ENCODE results near the gene EVPL.
A peak's percentile ranks its signal among the peaks of the same experiment; 100 is the strongest.
"Not testable (repeated sequence)": the region's sequence is repeated elsewhere in the genome, so short reads cannot be mapped to it uniquely, and the experiment has no call there.

Gene EVPL

DNA sequence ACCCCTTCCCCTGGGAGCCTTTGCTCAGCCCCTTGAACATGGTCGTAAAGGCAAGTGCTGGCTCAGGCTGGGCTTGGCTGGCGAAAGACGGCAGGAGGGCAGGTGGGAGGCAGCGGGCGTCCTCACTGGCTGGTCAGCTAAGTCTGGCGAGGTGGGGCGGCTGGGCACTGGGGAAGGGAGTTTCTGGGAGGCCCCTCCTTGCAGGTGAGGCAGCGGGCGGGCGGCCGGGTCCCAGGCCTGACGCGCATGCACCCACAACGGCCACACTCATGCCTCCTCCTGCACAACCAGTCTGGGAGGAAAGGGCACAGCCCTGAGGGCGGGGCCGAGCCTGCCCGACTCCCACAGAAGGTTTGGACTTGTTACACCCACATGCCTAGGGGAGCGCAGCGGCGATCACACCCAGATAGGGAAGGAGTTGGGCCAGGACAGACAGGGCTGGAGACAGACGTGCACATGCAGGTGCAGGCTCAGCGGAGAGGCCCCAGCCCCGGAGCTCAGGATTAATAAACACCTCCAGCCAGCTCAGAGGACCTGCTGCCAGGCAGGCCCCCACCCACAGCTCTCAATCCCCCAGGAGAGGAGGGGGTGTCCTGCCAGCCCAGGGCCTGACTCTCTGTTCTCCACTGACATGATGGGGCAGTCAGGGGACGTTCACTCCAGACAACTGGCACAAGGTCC, at the start of gene EVPL:
Gene EVPL (minus strand): TSS at position 148 of the 681 bp plus-strand sequence. CDS start 108 bp downstream, at position 40.
- no peak for DNase-seq

DNA sequence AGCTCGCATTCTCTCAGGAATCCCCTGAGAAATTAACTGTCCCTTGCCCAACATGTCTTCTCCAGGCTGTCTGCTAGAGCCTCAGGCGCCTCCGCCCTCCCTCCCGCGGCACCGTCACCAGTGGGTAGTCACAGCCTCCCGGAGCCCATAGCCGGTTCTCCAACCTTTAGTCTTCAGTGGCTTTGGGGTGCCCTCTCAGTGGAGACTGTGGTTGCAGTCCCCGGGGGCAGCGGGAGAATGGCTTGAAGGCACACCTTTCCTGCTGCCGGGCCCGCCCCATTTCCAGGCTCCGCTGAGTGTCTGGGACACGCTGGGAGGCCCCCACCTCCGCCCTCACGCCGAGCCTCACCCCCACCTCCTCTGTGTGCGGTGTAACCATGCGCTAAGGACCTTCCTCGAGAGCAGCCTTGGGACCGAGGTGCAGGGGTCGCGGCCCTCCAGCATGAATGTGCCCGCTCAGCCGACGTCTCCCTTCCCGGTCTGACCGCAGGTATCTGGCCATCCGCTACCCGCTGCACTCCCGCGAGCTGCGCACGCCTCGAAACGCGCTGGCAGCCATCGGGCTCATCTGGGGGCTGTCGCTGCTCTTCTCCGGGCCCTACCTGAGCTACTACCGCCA, 49.1 kb upstream of the EVPL start:
- DNase-seq, result no peak

DNA sequence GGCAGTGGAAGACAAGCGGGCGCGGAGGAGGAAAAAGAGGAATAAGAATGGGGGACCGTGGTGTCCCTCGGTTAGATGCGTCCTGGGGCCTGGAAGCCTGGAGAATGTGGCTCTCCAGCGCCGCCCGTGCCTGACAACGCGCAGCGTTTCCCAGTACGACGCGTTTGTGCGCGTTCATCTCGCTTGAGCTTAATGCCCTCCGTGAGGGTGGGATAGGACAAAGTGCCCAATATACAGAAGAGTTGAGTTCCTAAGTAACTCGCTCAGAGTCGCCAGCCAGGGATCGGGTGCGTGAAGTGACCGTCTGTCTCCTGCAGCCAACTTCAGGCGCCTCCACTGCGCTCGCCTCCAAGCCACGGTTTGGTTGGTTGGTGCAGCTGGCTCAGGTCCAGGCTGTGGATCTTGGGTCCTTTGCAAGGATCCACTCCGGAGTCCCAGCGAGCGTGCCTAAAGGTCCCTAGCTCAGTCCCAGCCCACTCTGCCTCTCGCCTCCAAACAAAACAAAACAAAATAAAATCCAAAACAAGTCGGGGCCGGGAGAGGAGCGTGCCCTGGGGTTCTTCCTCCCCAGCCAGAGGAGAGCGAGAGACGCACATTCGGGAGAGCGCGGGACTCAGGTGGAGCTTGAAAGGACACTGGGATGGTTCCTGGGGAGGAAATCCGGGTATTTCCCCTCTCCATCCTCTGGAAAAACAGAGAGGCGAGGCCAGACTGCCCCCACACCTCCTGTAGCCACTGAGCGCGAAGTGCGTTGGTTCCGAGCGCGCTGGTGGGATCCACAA, 48.4 kb upstream of the EVPL start:
- no peak for DNase-seq

DNA sequence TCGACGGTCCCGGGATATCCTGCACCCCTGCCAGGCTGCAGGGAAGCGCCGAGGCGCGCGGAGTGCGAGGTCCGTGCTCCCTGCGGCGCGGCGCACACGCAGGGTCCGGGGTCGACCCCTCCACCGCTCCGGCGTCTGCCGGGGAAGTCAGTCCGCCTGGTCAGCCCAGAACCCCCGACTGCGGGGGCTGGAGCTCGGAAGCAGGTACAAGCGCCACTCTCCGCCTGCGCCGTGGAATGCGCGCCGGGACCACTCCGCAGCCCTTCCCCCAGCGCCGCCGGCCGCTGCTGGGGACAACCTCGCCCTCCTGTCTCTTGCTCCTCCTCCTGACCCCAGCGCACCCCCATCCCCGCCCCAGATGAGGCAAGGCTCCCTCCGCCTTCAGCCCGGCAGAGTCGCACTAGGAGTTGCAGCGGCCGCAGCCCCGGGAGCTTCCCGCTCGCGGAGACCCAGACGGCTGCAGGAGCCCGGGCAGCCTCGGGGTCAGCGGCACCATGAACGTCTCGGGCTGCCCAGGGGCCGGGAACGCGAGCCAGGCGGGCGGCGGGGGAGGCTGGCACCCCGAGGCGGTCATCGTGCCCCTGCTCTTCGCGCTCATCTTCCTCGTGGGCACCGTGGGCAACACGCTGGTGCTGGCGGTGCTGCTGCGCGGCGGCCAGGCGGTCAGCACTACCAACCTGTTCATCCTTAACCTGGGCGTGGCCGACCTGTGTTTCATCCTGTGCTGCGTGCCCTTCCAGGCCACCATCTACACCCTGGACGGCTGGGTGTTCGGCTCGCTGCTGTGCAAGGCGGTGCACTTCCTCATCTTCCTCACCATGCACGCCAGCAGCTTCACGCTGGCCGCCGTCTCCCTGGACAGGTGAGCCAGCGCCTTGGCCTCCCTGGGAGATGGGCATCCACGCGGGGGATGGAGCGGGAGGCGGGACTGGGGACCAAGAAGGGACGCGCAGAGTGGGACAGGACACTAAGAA, 47.6 kb upstream of the EVPL start, which contains the start of gene GALR2:
Gene GALR2 (plus strand): TSS at position 392 of the 974 bp plus-strand sequence. CDS start 103 bp downstream, at position 495.
- DNase-seq, result no peak

DNA sequence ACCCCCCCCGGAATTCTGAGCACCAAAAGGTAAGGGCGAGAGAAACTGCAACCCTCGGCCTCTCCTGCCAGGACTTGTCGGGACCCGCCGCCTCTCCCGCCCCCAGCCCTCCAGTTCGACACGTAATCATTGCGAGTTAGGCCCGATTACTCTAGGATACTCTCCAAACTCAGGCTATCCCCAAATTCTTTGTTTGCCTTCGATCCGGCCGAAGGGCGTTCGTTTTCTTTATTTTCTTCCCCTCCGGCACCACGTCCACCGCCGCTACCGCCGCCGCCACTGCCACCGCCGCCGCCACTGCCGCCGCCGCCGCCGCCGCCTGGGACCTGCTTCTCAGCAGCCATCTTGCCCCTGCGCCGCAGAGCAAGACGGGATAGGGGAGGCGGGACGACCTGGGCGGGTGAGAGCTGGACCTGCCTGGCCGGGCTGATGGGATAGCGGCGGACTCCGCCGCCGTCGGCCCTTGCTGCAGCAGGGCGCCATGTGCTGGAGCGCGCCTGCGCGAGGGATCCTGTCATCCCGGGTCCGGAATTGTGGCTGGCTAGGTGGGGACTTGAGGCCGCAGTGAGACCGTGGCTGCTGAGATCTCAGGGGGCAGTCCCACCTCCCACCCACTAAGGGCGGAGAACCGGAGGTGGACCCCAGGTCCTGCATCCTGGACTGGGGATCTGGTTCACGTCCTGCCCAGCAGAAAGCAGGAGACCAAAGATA, 45.2 kb upstream of the EVPL start, which contains the start of gene SRP68:
Gene SRP68 (minus strand): TSS at position 370 of the 711 bp plus-strand sequence. CDS start 26 bp downstream, at position 344.
- DNase-seq, result peak; percentile 86

DNA sequence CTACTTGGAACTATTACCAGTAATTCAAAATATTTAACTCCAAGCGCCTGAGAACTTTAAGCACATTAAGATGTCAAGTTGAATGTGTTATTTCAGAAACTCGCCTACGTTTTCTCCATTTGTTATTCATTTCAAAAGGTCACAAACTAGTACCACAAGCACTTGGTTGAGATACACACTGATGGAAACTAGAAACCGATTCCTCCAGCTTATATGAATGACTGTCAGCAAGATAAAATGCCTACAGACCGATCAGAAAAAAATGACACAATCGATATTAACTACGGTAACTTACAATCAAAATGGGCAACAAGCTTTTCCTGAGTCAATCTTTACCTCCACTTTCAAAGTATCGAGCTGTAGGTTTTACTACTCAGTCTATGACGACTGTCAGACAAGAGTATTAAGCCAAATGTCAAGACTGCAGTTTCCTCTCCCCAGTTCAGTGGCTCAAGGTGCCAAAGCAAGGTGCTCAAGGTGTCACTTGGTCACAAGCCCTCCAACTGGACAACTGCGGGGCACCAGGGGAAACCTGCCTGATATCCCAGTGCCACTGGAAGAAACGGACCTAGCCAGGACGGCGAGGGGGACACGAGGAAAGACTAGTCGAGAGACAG, 44.5 kb upstream of the EVPL start:
- no peak for DNase-seq

DNA sequence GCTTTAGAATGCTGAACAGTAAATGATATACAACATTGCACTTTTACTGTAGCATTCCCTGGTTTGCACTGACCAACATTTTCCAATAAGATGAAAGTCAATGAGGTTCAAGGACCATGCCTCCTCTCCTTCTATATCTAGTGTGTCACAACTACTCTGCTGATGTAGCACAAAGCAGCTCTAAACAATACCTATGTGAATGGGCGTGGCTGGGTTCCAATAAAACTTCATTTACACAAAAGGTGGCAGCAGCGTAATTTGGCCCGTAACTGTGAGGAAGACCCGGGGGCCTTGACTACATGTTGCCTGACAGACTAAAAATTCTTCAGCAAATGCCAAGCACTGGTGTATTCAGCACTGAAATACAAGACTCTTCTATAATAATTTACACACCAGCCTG, 38.7 kb upstream of the EVPL start:
- DNase-seq, result no peak

DNA sequence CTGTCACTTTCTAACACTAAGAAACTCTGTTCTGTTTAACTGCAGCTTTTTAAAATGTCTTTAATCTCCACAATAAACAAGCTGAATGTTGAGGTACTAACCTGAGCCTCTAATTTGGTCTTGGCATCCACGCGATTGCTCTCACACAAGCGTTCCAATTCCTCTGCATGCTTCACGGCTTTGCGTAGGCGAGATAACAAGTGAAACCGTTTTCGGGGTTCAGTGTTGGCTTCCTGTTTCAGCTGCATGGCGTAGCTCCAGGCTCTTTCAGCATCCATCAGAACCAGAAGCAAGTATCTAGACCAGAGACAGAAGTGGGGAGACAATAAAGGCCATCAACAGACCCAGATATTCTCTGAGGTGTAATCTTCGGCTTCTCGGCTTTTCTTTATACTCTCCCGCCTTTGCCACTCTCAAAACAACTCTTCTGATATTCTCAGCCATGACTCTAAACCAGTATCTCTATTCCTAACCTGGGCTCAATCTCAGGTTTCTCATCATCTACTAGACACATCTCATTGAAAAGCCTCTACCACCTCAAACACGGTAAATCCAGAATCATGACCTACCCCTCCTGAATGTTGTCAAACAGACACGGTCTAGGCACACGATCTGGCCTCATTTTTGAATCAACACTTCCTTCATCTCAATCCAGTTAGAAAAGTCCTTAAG, 36.9 kb upstream of the EVPL start:
- no peak for DNase-seq

DNA sequence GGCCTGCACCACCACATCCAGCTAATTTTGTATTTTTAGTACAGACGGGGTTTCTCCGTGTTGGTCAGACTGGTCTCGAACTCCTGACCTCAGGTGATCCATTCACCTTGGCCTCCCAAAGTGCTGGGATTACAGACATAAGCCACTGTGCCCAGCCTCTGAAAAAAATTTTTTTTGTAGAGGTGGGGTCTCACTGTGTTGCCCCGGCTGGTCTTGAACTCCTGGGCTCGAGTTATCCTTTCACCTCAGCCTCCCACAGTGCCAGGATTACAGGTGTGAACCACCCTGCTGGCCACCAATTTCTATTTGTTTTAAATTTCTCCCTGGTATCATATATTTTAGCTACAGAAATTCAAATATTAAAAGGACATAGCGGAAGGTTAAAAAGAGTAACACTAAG, 31.2 kb upstream of the EVPL start:
- not testable (repeated sequence) for DNase-seq

DNA sequence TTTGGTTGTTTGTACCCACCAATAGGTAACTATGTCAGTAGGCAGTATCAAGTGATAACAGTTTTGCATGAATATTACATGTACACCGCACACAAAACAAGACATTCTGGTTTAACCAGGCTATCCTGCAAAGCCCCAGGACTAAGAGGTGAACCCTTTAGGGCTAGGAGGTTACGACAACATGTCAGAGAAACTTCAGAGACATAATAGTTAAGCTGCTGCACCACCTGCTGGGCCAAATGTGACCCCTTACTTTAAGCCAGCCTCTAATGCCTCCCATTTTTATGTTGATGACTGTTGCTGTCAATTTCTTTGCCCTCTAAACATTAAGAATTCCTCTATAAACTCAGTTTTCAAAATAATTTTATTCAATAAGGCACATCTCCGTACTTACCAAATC, 29.8 kb upstream of the EVPL start:
- no peak for DNase-seq

DNA sequence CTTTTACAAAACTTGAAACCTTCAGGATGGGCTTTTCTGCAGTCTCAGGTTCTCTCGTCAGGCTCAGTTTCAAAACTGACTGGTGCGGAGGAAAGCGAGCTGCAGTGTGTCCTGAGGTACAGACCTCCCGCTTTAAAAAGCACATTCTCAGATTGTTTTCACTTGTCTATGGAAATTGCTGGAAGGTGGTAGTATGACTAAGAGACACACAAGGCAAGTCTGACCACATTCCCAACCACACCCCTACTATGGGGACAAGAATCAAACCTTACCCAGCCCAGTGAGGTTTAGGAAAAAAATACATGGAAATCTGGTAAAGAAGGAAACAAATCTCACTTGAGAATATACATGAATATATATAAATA, 27.0 kb upstream of the EVPL start:
- no peak for DNase-seq

DNA sequence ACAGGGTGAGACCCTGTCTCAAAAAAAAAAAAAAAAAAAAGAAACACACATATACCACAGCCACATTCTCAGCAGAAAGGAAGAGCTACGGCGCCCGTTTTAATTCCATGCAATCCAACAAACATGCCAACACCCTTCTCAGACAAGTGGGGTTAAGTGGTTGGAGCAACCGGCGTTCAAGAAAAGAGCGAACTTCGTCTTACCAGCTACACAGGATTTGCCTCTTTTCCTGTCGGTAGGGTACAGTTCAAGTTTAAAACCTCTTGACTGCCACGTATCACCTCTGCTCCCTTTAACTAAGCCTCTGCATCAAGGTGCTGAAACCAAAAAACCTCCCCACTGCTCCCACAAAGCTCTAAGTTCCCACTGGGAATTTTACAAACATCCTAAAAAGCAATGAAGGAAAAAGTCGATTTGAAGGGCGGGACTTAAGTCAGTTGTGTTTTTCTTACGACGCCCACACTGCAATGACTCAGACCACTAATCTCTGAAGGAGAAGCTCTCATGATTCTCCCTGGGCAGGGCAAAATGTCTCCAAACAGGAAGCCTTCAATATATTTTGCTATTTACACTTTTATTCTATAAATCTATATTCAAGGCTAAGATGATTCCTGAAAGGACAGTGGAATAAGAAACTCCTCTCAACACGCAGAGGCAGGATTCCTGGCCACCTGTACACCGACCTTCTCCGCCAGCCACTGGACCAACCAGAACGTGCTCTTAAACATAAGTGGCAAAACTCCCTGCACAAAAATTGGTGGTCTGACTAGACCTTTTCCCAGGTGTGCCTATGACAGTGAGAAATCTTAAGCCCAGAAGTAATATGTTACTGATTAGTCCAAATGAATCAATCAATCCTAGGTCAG, 26.4 kb upstream of the EVPL start:
- no peak for DNase-seq

DNA sequence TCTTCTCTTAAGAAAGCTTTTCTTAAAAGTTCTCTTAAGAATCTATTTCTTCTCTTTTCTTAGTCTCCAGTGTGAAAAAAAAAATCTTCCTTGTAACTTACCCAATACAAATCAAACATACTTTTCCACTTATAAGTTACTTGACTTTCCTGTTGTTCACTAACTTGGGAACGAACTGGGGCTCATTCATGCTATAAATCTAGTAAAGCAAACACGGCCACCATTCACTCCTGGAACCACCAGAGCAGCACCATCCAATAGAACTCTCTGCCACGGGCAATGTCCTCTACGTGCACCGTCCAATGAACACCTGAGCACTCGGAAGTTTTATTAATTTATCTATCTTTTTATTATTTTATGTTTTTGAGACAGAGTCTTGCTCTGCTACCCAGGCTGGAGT, 24.5 kb upstream of the EVPL start:
- no peak for DNase-seq

DNA sequence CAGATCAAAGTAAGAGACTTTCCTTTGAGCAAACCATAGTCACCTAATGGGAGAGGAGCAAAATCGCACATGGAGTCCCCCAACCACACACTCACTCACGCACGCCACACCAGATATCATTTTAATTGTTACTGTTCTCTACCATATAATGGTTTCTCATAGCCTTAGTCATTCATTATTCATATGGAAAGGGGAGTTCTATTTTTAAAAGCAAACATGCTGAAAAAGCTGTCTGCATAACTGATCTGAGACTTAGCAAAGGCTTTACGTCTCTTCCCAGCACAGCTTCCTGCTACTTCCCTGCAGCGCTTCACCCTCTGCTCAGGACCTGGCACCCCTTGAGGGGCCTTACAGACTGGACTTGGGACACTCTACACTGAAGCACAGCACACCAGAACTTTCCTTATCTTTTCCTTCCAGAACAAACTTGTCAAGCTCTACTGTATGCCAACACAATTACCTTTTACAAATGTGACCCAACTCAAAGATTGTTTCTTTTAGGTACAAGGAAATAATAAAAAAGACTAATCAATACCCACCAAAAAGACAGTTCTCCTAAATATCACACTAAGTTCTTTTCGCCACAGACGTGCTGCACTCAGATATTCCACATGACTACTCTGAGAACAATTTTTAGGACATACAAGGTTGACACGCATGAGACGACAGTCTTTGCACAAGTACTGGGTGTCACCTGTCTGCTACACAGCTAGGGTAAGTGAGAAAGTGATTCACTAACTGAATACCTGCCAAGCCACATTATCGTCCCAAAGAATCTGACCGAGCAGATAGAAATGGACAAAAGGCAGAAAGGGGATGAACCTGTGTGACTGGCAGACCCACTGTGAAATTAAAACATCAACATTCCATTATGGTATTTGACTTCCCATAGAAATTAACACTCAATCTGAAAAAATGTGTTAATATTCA, 23.7 kb upstream of the EVPL start:
- DNase-seq, result no peak

DNA sequence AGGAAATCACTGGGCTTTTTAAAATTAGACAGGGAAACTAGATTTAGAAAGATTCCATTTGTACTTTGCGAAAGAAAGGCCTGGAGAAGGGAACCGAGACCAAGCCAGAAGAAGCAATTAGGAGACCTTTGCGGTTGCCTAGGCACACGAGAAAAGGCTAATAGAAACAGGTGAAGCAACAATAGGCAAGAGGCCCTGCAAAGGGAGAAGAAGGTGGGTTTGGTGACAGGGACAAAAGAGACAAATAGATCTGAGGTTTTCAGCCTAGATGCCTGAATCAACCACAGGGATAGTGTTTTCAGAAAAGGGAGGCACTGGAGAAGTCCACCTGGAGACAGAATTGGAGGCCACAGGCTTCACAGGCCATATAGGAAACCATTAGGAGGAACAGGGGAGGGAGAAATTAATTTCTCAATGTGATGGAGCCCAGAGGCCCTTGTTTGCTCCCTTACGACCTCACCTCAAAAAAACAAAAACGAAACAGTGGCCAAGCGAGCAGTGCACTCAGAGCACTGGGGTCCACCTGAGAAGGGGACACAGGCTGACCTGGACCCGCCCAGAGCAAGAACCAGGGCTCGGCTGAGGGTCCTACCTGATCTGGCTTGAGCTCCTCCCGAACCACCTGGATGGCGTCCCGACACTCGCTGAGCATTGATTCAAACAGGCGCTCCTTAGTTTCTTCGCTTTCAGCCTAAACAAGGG, 22.9 kb upstream of the EVPL start:
- DNase-seq, result no peak

DNA sequence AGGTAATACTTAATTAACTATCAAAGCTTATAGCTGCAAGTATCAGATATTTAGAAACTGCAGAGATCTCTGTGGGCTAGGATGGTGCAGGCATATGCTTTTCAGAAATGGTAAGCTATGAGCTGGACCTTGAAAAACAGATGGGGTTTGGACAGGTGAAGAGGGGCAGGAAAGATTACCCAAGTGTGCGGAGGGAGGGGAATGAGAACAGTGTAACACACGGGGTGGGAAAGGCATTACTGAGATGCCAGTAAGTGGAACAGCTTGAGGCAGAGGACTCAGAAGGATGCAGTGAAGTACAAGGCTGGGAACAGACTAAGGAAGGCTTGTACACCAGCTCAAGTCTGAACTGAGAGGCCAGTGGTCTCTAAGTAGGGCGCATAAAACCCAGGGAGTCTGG, 22.1 kb upstream of the EVPL start:
- no peak for DNase-seq

DNA sequence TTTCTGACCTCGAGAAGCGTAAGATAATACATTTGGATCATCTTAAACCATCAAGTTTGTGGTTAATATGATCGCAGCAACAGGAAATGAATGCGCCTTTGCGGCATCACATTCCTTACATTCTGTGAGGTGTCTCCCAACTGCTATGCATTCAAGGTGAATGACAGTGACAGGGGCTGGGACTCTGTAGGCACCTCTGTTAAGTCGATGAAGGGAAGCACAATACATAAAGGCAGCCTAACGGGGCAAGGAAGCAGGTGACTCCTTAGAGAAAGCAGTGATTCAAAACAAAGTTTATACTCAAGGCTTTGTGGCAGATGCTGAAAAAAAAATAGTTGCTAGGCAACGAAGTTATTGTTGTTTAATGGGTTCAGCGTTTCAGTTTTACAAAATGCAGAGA, 21.6 kb upstream of the EVPL start:
- DNase-seq, result no peak

DNA sequence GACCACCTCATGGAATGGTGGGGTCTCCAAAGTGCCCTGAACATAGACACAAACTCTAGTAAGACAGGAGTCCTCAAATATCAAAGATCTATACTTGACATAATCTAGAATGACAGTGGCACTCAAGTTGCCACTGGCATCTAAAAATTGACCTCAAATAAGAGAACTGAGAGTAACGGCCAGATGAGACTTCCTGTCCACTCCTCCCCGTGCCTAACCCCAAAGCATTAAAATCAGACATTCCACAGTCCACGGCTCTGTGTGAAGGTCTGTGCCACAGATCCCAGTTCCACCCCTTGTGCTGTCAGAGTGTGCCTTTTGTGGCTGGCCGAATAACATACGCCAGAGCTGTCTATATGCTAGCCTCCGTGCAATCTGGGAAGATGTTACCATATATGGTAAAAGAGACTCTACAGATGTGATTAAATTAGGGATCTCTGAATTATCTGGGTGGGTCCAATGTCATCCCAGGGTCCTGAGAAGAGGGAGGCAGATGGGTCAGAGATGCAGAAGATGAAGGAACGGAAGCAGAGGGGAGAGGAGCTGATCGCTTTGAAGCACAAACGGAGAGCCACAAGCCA, 21.0 kb upstream of the EVPL start:
- DNase-seq, result no peak

All from NCI-H1436 (cell line).